GM12865 (cell line): ENCODE measurements around the gene PLA1A.

Source experiments
- DNase-seq: peaks from one replicate; pipeline ENCODE4 v3.0.0; 2010; ENCODE audit warnings: low read depth
- H3K4me3 ChIP-seq: 2 replicates; pipeline ENCODE4 v1.5.1; 2011; ENCODE audit warnings: mild to moderate bottlenecking, low read depth, low read length, control low read depth
- TF ChIP-seq, protein P1 (sequence below): IDR thresholded peaks from 2 replicates; pipeline ENCODE4 v1.5.1; 2011; ENCODE audit warnings: low read length, control low read depth, low read depth, inconsistent platforms; ENCODE audit not compliant: insufficient read depth; ENCODE audit errors: missing control alignments

Gene PLA1A

DNA sequence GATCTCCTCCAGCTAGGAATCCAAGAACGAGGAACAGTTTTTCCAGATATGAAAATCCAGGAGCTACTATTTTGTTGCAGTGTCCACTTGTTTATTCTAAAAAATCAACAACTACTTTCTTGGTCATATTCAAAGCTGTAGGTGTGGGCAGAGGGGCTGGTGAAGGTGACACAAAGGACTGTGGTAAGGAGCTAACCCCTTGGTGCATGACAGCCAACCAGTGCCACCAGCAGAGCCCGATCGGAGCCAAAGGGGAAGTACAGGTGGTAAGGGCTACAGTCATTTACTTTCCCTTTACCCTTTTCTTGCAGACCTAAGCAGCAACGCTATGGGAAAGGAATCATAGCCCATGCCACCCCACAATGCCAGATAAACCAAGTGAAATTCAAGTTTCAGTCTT lies 30.7 kb downstream of the PLA1A start:
- peak; percentile 81 for DNase-seq
- peak overlapping the region; percentile 37 for H3K4me3 ChIP-seq
- TF ChIP-seq, protein P1, sequence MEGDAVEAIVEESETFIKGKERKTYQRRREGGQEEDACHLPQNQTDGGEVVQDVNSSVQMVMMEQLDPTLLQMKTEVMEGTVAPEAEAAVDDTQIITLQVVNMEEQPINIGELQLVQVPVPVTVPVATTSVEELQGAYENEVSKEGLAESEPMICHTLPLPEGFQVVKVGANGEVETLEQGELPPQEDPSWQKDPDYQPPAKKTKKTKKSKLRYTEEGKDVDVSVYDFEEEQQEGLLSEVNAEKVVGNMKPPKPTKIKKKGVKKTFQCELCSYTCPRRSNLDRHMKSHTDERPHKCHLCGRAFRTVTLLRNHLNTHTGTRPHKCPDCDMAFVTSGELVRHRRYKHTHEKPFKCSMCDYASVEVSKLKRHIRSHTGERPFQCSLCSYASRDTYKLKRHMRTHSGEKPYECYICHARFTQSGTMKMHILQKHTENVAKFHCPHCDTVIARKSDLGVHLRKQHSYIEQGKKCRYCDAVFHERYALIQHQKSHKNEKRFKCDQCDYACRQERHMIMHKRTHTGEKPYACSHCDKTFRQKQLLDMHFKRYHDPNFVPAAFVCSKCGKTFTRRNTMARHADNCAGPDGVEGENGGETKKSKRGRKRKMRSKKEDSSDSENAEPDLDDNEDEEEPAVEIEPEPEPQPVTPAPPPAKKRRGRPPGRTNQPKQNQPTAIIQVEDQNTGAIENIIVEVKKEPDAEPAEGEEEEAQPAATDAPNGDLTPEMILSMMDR = no peak

DNA sequence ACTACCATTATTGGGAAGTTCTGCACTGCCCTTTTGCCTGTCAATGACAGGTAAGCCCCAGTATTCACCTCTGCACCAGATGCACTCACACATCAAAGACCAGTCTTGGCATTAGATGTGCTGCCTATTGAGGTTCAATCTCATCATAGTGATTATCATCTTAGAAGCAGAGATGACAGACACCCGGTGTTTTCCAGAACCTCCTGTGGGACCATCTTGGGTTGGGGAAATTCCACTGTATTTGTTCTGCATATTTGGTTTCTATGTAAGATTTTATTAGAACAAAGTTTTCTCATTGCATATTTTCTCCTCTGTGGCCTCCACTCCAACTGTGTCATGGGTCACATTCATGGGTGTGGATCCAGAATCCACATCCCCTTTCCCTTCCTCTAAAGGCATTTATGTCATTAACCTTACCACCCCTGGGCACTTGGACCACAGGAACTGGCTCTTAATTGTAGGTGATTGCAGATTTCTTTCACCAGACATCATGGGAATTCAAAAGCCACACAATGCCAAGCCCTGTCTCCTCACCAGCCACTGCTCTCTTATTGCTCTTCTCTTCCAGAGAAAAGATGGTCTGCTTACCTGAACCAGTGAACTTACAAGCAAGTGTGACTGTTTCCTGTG lies 31.2 kb downstream of the PLA1A start:
- TF ChIP-seq, protein P1 = no peak
- peak; percentile 77 for DNase-seq
- H3K4me3 ChIP-seq = peak overlapping the region; percentile 37

DNA sequence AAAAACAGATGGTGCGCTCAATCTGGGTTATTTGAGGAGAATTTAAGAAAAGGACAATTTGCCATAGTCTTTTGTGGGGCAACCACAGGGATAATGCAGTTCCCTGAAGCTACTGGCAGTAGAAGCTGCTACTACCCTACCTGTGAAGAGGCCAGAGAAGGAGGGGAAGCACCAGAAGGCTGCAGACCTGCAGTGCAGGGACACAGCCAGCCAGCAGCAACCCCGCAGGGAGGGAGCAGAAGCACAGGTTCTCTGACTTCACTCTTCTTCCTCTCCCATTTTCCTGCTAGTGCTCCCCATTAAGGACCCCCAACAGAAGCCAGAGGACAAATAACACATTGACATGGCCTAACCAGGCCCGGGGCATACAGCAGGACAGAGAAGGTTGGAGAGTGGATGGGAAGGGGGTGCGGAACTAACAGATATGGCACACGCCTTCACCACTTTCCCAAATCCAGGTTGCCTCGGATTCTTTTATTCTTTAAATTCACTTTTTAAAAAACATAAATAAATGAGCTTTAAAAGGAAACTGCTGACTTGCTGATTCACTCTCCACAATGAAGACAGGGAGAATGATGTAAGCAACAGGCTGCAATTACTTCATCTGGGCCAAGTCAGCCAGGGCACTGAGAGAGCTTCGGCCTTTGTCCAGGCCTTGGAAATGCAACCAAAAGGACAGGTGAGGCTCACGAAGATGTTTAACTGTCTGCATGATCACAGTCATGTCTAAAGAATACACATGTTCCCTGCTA lies 32.6 kb downstream of the PLA1A start:
- peak; percentile 20 for DNase-seq
- no peak overlapping the region for H3K4me3 ChIP-seq
- TF ChIP-seq, protein P1 = no peak

DNA sequence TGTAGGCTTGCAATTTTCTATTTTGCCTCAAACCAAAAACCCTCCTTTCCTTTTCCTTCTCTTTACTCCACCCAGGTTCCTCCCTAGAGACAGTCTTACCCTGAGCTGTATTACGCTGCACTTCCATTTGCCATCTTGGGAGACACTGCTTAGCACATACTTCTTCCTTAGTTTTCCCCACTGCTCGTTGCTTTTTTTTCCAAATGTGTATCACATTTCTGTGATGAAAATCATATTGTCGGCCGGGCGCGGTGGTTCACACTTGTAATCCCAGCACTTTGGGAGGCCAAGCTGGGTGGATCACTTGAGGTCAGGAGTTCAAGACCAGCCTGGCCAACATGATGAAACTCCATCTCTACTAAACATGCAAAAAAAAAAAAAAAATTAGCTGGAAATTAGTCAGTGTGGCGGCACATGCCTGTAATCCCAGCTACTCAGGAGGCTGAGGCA lies 33.2 kb downstream of the PLA1A start:
- H3K4me3 ChIP-seq = no peak overlapping the region
- TF ChIP-seq, protein P1 = no peak
- DNase-seq = no peak

DNA sequence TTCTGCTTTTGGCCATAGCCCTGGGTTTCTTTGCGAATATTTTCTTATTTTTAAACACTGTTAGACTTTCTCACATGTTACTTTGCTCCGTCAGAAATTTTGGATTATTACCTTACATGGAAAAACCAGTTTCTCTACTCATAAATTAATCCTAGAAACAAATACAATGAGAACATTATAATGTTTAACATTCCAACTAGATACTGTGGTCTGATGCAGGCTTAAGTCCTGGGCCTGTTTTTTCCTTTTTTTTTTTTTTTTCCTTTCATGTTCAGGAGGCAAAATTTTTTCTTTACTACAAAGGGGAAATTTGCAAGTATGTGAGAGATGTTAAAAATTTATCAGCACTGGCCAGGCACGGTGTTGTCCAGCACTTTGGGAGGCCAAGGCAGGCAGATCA lies 33.8 kb downstream of the PLA1A start:
- DNase-seq = no peak
- TF ChIP-seq, protein P1 = no peak
- no peak overlapping the region for H3K4me3 ChIP-seq

DNA sequence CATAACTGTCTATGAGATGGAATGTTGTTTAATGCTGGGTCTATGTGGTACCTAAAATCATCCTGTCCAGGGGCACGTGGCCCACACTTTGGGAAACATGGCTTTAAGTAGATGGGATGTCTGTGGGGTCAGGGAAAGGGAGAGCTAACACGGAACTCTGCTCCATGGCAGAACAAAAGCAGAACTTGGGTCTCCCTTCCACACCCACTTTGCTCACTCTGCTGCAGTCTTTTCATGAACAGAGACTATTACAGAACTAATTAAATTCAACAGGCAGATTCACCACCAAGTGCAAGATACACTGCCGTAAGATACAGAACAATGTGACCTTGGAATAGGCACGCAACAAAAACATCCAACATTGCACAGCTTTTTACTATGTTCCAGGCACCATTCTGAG lies 34.5 kb downstream of the PLA1A start:
- TF ChIP-seq, protein P1 = no peak
- DNase-seq = no peak
- no peak overlapping the region for H3K4me3 ChIP-seq
